Erythroblast (primary cell): ENCODE results near the gene SLC11A1.
A peak's percentile ranks its signal among the peaks of the same experiment; 100 is the strongest.

Experiments used
- DNase-seq, 2 experiments: peaks; one replicate each; lab custom pipeline; 2025; lab: John Stamatoyannopoulos, UW
- GATA1 ChIP-seq: IDR thresholded peaks from 2 replicates; pipeline ENCODE4 v1.6.1; 2011; ENCODE audit warnings: low read depth, mild to moderate bottlenecking, control low read depth, low read length, moderate library complexity
- POLR2A ChIP-seq: IDR thresholded peaks from 2 replicates; pipeline ENCODE4 v1.6.1; 2011; ENCODE audit warnings: mild to moderate bottlenecking, low read length

Gene SLC11A1

GRCh38 chr2:218381916-218382366 is at the start of gene SLC11A1:
Gene SLC11A1, plus strand, starts transcription at chr2:218382273. Its CDS starts 96 bp downstream, at chr2:218382369.
- TF ChIP-seq POLR2A (no peak), GATA1 (no peak)
- no peak for DNase-seq

- DNase-seq: peak in 1 of 2 experiments; percentile 42
- TF ChIP-seq GATA1 (no peak), POLR2A (no peak)
Observed at GRCh38 chr2:218332288-218332687, 49.8 kb upstream of the SLC11A1 start.

DNA sequence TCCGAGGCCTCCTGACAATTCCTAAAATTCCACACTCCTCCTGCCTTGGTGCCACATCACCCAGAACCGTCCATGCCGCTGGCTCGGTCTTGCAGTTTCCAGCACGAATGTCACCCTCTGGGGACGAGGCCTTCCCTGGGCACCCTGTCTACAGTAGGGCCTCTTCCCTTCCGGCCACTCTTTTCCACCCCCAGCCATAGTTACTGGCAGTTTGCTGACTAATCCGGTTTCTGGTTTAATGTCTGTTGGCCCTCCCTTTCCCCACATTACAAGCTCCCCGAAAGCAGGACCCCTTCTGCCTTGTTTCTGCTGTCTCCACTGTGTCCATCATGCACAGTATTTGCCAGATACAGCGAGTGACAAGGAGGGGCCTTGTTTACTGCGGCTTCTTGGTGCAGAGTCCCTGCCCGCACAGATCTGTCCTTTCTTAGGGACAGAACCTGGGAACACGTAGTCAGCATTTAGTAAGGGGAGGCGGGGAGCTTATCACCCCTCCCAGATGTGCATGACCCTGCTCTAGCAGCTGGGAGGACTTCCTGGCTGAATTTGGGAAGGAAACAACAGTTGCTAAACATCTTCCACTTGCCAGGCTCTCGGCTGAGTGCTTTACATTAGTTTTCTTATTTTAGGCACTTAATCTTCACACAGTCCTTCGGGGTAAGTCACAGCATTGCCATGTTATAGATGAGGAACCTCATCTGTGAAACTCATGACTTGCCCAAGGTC is 49.0 kb upstream of the SLC11A1 start:
- DNase-seq: peak; percentile 87 to 90
- TF ChIP-seq POLR2A (peak; percentile 81), GATA1 (no peak)

- no peak for DNase-seq
- TF ChIP-seq POLR2A (no peak), GATA1 (no peak)
Observed at GRCh38 chr2:218334531-218334930, 47.5 kb upstream of the SLC11A1 start.

- DNase-seq: no peak
Observed at GRCh38 chr2:218340656-218341055, 41.4 kb upstream of the SLC11A1 start.

GRCh38 chr2:218341381-218341780 is 40.7 kb upstream of the SLC11A1 start:
- TF ChIP-seq POLR2A (no peak), GATA1 (no peak)
- DNase-seq: no peak

More at GRCh38 chr2:218340656-218341055, 41.4 kb upstream of the SLC11A1 start:
- no peak for TF ChIP-seq POLR2A
- no peak for TF ChIP-seq GATA1

DNA sequence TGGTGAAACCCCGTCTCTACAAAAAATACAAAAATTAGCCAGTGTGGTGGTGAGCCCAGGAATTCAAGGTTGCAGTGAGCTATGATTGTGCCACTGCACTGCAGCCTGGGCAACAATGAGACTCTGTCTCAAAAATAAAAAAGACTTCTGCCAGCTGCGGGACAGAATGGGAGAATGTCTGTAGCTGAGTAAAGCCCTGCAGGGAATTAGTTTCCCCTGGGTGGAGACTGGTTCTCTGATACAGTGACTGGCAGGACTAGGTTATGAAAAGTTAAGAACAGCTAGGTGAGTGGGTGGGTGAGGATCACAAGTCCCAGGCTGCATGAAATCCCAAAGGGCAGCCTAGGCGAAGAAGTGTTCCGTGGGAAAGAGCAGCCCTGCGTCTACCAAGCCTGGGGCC is 39.2 kb upstream of the SLC11A1 start:
- TF ChIP-seq GATA1 (no peak), POLR2A (no peak)
- DNase-seq: no peak

DNA sequence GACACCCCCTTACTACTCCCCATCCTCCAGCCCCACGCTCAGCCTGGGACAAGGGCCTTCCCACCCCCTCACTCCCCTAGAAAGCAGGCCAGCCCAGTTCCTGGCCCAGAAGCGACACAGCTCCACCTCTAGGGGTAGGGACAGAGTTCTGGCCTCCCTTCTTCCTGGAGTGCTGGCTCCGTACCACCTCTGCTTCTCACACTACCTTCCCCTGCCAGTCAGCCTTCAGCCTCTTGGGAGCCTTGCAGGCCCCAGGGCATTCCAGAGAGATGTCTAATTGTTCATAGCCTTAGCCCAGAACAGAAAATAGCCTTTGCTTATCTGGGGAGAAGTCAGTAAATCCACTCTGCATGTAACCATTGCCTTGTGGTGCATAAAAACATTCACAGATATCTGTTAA is 38.5 kb upstream of the SLC11A1 start:
- no peak for DNase-seq
- TF ChIP-seq GATA1 (no peak), POLR2A (no peak)

- TF ChIP-seq GATA1 (no peak), POLR2A (no peak)
- DNase-seq: no peak
Observed at GRCh38 chr2:218344090-218344754, 37.9 kb upstream of the SLC11A1 start.

DNA sequence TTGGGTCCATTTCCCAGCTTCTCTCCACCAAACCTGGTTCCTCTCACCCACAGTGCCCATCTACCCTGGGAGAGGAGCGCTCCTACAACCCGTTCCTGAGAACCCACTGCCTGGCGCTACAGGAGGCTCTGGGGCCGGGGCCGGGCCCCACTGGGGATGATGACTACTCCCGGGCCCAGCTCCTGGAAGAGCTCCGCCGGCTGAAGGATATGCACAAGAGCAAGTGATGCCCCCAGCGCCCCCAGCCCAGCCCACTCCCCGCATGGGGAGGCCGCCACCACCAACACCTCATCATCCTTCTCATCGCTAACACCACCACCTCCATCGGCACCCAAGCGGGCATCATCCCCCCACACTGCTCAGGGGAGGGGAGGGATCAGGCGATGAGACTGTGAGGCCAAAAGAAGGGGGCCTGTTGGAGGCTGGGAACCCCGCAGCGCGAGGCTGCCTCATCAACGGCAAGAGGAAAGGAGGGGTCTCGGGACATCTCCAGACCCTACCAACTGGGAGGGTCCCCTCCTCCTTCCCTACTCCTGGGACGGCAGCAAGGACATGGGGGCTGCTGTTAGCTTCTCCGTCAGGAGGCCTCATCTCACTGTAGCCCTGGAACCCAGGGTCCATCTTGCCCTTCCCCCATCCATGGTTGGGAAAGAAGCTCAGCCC is 37.2 kb upstream of the SLC11A1 start:
- no peak for DNase-seq
- TF ChIP-seq GATA1: no peak
- TF ChIP-seq POLR2A: no peak

GRCh38 chr2:218345491-218346236 is 36.4 kb upstream of the SLC11A1 start:
- no peak for DNase-seq
- TF ChIP-seq POLR2A (no peak), GATA1 (no peak)

DNA sequence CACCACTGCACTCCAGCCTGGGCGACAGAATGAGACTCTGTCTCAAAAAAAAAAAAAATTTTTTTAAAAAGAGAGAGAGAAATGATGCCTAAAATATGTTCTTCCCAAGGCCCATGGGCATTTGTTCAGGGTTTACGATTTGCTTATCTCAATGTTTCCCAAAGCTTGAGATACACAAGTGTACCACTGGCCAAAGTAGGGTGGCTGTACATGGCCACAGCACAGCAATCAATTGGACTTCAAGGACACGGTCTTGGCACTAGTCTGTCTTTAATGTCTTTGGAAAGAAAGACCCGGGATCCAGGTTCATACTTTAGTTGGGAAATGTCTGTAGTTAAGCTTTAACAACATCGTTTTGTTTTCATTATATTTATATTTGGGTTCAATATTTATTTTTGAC is 34.9 kb upstream of the SLC11A1 start:
- DNase-seq: no peak
- TF ChIP-seq POLR2A: no peak
- no peak for TF ChIP-seq GATA1

DNA sequence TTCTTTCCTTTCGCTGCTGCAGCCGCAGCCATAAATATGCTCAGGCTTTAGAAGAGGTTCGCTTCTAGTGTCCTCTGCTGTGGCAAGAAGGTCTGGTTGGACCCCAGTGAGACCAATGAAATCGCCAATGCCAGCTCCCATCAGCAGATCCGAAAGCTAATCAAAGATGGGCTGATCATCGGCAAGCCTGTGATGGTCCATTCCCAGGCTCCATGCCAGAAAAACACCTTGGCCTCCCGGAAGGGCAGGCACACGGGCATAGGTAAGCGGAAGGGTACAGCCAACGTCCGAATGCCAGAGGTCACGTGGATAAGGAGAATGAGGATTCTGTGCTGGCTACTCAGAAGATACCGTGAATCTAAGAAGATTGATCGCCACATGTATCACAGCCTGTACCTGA is 28.0 kb upstream of the SLC11A1 start:
- TF ChIP-seq GATA1 (no peak), POLR2A (no peak)
- no peak for DNase-seq
